ENCODE results near the gene QRICH1.

Gene QRICH1

GRCh38 chr3:49119439-49119838 is 25.6 kb upstream of the QRICH1 start:
- no peak for DNase-seq

GRCh38 chr3:49119036-49119435 is 25.2 kb upstream of the QRICH1 start:
- DNase-seq: no peak

GRCh38 chr3:49112262-49112661 is 18.4 kb upstream of the QRICH1 start:
- no peak for DNase-seq

GRCh38 chr3:49111347-49111746 is 17.5 kb upstream of the QRICH1 start:
- no peak for DNase-seq

DNA sequence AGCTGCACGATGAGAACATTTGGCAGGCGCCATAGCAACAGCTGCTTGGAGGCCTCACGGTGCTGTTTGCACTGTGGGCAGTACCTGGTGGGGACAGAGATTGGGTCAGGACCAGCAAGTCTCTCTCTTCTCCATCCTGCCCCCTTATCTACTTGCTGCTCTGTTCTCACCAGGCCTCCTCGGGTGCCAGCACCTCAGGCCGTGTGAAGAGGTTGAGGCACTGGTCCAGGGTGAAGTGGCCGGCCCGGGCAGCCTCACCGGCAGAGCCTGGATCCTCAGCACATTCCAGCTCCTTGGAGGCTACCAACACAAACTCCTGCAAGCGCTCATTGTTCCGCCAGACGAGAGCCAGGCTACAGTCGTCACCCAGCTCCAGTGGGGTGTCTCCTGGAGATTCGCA is 16.9 kb upstream of the QRICH1 start:
- DNase-seq: no peak

DNA sequence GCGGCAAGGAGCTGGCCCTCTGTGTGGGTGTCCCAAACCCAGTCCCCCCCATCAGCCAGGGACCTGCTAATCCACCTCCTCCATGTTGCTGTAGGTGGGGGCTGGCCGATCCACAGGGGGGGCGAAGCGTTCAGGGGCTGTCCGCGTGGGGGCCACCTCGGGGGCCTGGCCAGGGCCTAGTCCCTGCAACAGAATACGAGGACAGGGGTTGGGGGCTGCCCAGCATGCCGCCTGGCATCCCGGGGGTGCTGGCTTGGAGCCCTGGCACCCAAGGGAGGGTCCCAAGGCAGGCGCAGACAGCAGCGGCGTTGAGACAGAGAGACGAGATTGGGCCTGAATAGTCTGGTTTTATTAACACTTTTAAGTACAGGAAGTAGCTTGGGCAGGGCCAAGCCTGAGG is 14.5 kb upstream of the QRICH1 start:
- DNase-seq: no peak

- peak; percentile 92 for DNase-seq
Observed at GRCh38 chr3:49104427-49105291, 10.8 kb upstream of the QRICH1 start, which contains the start of gene QARS1. QARS1 (minus strand) TSS chr3:49104757; CDS start chr3:49104733, 24 bp downstream.

DNA sequence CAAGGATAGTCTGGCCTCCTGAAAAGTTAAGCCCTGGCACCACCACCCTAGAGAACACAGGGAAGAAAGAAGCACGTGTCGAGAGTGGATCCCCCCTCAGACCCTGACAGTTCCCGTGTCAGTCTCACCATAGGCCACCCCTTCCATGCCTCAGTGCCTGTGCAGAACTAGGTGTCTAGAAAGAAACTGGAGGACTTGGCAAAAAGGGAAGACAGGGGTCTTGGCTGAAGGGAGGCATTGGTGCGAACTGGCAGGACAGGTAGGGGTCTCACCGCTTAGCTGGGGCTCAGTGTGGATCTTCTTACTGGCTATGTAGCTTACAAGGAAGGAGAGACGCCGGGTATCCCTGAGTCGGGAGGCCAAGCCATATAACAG is 10.2 kb upstream of the QRICH1 start:
- no peak for DNase-seq

DNA sequence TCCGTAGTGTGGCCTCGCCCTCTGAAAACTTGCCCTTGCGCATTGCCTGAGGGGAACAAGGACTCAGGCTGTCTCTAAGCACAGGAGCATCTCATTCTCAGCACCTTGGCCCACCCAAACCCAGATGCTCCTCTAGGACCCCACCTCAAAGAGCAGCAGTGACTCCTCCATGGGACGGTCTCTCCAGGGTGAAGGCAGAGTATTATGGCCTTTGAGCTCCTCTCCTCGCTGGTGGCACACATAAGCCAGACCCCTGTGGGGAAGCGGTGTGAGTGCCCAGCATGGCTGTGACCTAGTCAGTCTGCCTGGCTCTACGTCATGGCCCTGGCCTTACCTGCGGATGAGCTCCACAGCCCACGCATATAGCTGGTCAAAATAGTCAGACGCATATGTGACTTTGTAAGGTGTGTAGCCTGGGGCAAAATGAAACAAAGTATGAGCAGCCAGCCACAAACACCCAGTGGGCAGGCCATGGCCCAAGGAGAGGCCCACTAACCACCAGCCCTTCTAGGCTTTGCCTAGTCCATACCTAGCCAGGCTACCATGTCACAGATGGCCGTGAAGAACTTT is 6.3 kb upstream of the QRICH1 start:
- no peak for DNase-seq

GRCh38 chr3:49098910-49099630 is 5.2 kb upstream of the QRICH1 start:
- peak; percentile 15 for DNase-seq

DNA sequence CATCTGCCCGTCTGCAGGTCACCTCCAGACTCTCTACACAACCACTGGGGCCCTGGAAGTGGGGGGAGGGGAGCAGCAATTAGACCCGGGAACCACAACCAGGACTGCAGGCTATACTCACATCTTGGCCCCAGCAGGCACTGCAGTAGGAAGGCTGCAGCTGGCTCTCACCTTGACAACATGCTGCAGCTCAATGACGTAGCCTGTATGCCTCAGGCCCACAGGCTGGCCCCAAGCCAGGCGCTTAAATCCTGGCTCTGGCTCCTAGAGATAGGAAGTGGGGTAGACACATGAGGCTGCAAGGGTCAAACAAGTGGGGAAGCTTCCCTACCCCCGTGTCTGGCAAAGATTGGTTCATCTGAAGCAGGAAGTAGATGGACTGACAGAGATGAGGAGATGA is 4.6 kb upstream of the QRICH1 start:
- DNase-seq: no peak

- DNase-seq: peak; percentile 89
Observed at GRCh38 chr3:49092938-49093852, 676 bp downstream of the QRICH1 start.

GRCh38 chr3:49081429-49081828 is 12.4 kb downstream of the QRICH1 start:
- no peak for DNase-seq

DNA sequence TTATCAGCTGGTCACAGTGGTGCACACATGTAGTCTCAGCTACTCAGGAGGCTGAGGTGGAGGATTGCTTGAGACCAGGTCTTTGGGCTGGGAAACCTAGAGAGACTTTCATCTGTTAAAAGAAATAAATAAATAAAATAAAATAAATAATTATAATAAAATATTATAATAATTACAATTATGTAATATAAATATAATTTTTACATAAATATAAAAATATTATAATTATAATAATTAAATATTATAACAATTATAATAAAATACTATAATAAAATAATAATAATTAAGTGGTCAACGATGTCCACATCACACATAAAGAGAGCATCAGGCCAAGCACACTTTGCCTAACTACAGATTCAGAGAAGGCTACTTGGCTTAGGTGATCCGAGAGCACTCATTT is 14.6 kb downstream of the QRICH1 start:
- DNase-seq: no peak

- no peak for DNase-seq
Observed at GRCh38 chr3:49076646-49077045, 17.2 kb downstream of the QRICH1 start.

DNA sequence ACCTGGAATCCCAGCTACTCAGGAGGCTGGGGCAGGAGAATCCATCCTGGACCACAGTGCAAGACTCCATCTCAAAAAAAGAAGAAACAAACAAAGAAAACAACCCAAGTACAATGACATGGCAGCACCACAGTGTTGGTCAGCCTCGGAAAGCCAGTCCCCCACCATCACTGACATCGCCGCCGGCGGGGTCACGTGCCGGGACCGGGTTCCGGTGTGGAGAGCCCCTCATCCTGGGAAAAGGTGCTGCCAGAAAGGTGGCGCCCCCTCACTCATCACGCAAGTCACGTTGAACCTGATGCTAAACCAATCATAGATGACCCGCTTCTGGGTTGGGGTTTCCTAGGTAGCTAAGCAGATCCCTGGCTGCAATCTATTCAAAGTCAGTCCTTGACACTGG is 17.8 kb downstream of the QRICH1 start:
- DNase-seq: no peak

- no peak for DNase-seq
Observed at GRCh38 chr3:49058011-49058410, 35.9 kb downstream of the QRICH1 start.

DNA sequence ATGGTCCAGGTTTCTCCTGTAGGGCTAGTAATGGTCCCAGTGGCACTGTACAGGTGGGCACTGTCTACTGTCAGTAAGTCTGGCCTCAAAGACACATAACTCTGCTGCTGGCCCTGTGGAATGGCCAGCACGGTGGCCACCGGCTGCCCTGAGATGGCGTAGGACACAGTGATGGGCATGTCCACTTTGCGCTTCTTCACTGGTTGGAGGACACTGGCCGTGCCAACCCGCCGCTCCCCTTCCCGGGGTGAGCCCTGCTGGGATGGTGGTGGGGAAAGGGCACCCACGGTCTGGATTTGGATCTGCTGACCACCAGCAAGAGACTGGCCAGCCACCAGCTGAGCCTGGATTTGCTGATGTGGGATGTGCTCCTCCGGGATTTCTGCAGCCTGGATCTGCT is 36.6 kb downstream of the QRICH1 start:
- no peak for DNase-seq

GRCh38 chr3:49054344-49054862 is 39.5 kb downstream of the QRICH1 start:
- DNase-seq: no peak

DNA sequence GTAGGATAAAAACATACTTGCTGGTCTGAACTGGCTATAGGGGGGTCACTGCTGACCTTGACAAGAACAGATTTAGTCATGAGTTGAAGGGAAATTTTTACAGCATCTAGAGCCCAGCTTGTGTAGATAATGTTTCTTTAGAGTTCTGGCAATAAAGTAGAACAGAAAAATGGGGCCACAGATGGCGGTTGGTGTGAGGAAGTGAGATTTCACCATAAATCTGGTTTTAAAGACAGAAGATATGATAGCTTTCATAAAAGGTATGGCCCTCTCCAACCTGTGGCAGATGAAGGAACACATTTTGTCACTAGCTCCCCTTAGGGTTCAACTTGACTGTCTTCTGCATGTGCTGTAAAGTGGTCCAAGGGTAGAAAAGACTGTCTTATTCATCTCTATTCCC is 40.3 kb downstream of the QRICH1 start:
- DNase-seq: no peak

- no peak for DNase-seq
Observed at GRCh38 chr3:49035281-49035680, 58.6 kb downstream of the QRICH1 start.

DNA sequence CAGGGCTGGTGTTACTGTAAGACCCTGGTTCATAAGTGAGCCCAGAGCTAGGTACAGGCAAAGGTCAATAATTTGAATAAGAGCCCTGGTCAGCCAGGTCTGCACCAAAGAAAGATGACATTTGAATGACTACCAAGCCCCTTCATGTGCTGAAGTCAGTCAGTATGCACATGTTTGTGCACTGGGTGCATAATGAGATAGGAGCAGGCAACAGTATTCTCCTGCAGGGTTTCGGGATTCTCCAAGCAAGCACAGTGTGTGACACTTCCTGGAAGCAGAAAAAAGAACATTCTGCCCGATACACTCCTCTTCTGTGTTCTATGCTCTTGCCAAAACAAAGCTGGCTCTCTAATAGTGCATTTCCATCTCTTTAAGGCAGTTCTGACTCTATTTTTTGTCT is 59.2 kb downstream of the QRICH1 start:
- DNase-seq: no peak
